Thymus (tissue), 11 donors: Measurements from ENCODE around the gene DPYSL4. TPM values are rescaled to one million over a fixed set of nuclear protein-coding genes. Genes with fewer than 3 reads are reported as not detected.

Experiments used
- DNase-seq, 9 donors: peaks; one replicate each; pipeline ENCODE4 v3.0.0-alpha.2; 2013; ENCODE audit warnings: low spot score in 9 of 9, low read depth in 6 of 9, missing footprints in 1 of 9
- H3K27ac ChIP-seq, 2 donors: one replicate each; pipeline ENCODE4 v1.5.1; 2013; ENCODE audit warnings: control low read depth in 1 of 2, low read depth in 1 of 2, low read length in 1 of 2, mild to moderate bottlenecking in 1 of 2, moderate library complexity in 1 of 2
- H3K27me3 ChIP-seq, 2 donors: one replicate each; pipeline ENCODE4 v1.5.1; 2013; ENCODE audit warnings: low read length in 1 of 2; ENCODE audit not compliant: control insufficient read depth in 2 of 2, insufficient read depth in 1 of 2
- H3K36me3 ChIP-seq, 2 donors: one replicate each; pipeline ENCODE4 v1.5.1; 2013; ENCODE audit warnings: low read length in 1 of 2, mild to moderate bottlenecking in 1 of 2, moderate library complexity in 1 of 2; ENCODE audit not compliant: control insufficient read depth in 2 of 2, insufficient read depth in 2 of 2
- H3K4me1 ChIP-seq, 2 donors: one replicate each; pipeline ENCODE4 v1.5.1; 2013; ENCODE audit warnings: low read length in 2 of 2; ENCODE audit not compliant: control insufficient read depth in 2 of 2, insufficient read depth in 2 of 2
- H3K4me3 ChIP-seq, 2 donors: one replicate each; pipeline ENCODE4 v1.5.1; 2013; ENCODE audit warnings: low read length in 2 of 2, control low read depth in 1 of 2, mild to moderate bottlenecking in 1 of 2
- H3K9me3 ChIP-seq, 2 donors: one replicate each; pipeline ENCODE4 v1.5.1; 2013; ENCODE audit warnings: low read length in 1 of 2, mild to moderate bottlenecking in 1 of 2; ENCODE audit not compliant: control insufficient read depth in 2 of 2, insufficient read depth in 1 of 2
- WGBS: extraction: QIAGEN DNeasy Blood & Tissue Kit; methylation state at CpG from one replicate; pipeline ENCODE4 v1.1.7; 2013; 5-methylcytosine and 5-hydroxymethylcytosine counted together
- polyA plus RNA-seq: library from polyadenylated mRNA; stranded (reverse); fragments of 200-250 nt; gene quantifications from one replicate; pipeline ENCODE4 v1.2.3, GENCODE V29; 2013
- total RNA-seq: library from RNA; stranded (reverse); fragments of 120-200 nt; gene quantifications from one replicate; pipeline ENCODE4 v1.2.4, GENCODE V29; 2013
- donor health status: healthy.

DPYSL4 gene
- total and polyA plus RNA-seq, 2 donors: 0.28 to 0.89 TPM

DNA sequence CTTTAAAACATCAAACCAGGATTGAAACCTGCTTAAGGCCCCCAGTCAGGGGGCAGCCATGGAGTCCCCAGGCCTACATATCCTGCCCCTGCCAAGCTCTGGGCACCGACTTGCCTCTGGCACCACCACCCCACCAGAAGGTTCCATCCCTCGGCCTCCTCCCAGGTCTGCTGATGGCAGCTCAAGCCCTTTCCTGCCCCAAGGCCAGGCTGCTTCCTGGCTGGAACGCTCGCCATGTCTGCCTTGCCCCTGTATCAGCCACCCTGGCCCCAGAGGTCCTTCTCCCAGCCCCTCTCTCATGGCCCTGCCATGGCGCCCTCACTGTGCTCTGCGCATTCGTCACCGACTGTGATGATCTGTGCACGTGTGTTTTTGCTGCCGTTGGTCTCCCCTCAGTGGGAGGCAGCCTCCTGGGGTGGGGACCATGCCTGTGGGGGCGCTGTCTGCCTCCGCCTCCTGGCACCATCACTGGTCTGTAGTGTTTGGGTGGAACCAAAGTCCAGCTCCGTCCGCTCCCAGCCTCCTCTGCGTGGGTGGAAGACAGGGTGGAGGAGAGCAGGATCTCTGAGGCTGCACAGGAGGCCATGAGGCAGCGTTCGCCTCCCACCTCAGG lies 3.2 kb downstream of the DPYSL4 start:
- Histone ChIP-seq H3K27me3 (peaks cover 40 to 54% of the 10 kb centered on the region in 2 donors), H3K4me1 (peaks cover 5 to 6% of the 10 kb centered on the region in 2 donors), H3K9me3 (no peaks in the 10 kb centered on the region), H3K27ac (no peak overlapping the region), H3K36me3 (no peaks in the 10 kb centered on the region), H3K4me3 (no peak overlapping the region)
- DNase-seq: no peak
- 93% methylated on average over 17 of the region's 17 CpGs for WGBS

DNA sequence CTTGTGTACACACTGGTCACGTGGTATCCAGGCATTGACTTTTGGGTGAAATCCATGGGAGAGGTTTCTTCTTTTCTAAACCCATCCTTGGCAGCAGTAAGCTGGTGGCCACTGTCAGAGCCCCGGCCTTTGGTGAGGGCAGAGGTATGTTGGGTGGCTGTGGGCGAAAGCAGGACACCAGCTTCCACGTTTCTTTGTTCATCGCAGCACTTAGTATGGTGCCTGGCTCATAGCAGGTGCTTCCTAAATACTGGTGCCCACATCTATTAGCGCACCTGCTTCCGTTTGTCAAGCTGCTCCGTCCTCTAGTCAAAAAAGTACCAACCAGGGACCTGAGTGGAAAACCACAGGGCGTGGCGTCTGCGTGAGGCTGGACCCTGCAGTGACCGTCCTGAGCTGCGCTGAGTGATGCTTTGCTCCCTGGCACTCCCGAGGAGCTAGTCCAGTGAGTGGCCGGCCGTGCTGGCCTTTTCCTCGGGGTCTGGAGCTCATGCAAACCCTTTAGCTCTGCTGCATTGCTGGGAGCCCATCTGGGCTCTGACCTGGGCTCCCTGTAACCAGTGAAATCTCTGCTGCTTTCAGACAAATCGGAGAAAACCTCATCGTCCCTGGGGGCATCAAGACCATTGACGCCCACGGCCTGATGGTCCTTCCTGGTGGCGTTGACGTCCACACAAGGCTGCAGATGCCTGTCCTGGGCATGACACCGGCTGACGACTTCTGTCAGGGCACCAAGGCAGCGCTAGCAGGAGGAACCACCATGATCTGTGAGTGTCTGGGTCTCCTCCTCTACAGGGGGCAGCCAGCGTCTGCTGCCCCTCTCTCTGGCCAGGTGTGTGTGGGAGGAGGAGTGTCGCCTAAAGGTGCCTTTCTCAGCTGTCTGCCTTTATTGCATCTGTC lies 5.6 kb downstream of the DPYSL4 start:
- Histone ChIP-seq H3K9me3 (no peaks in the 10 kb centered on the region), H3K4me1 (peaks cover 0 to 2% of the 10 kb centered on the region in 2 donors), H3K4me3 (no peak overlapping the region), H3K36me3 (no peaks in the 10 kb centered on the region), H3K27ac (no peak overlapping the region), H3K27me3 (peaks cover 17 to 31% of the 10 kb centered on the region in 2 donors)
- 83% methylated on average over 28 of the region's 28 CpGs for WGBS
- DNase-seq: no peak

DNA sequence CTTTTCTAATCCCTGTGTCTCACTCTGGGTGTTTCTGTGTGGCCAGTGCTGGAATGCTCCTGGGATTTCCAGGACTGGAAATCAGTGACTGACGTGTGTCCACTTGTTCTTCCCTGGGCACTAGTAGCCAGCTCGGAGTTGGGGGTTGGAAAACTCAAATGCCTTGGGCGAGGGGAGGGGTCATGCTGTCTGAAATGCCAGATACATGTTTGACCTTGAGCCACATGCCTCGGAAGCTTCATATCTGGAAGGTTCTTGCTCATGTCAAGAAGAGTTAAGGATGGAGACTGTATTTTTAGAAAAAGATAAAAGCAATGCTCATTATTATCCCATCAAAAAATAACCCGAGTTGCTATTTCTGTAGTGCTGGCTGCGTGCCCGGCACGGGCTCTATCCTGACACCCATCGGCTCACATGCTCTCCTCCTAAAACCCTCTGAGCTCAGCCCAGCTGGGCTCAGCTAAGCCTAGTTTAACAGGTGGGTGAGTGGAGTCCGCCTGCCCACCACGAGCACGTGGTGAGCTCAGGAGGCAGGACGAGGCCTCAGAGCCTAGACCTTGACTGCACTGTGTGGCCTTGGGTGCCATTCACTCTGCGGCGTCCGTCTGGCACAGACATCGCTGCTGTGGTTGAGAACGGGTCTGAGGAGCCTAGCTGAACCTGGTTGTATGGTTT lies 6.4 kb downstream of the DPYSL4 start:
- 86% methylated on average over 18 of the region's 18 CpGs for WGBS
- no peak overlapping the region for H3K27ac ChIP-seq
- H3K9me3 ChIP-seq: no peaks in the 10 kb centered on the region
- H3K4me3 ChIP-seq: no peak overlapping the region
- no peaks in the 10 kb centered on the region for H3K36me3 ChIP-seq
- H3K4me1 ChIP-seq: no peaks in the 10 kb centered on the region
- DNase-seq: no peak
- H3K27me3 ChIP-seq: peaks cover 9 to 23% of the 10 kb centered on the region in 2 donors

DNA sequence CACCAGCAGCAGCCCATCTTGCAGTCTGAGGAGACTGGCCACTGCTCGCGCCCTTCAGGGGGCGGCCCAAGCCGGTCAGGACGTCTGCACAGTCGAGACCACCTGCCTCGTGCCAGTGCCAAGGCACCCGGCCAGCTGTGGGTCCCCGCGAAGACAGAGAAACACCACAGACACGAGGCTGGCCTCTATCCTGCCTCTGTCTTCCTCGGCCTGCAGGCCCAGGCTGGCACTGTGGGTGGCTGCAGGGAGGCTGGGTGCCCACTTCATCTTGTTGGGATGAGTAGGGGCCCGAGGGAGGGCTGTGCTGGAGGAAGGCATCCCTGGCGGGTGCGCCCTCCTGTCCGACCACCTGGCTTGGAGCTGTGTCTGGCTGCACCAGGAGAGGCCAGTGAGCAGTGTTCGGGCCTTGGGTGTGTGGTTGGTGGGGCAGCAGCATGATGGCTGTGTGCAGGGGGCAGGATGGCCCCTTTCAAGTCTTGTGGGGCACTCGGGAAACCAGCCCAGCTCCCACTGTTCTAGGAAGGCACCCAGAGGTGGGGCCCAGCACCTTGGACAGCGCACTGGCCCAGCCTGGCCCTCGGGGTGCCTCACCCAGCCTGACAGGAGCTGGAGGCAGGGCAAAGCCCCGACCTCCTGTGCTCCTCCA lies 7.3 kb downstream of the DPYSL4 start:
- peaks cover under 1 to 14% of the 10 kb centered on the region in 2 donors for H3K27me3 ChIP-seq
- no peak overlapping the region for H3K4me3 ChIP-seq
- DNase-seq: peak in 7 of 9 donors; percentile 4 to 56 (median 36)
- no peak overlapping the region for H3K27ac ChIP-seq
- 83% methylated on average over 21 of the region's 21 CpGs for WGBS
- no peaks in the 10 kb centered on the region for H3K9me3 ChIP-seq
- H3K4me1 ChIP-seq: no peaks in the 10 kb centered on the region
- no peaks in the 10 kb centered on the region for H3K36me3 ChIP-seq

DNA sequence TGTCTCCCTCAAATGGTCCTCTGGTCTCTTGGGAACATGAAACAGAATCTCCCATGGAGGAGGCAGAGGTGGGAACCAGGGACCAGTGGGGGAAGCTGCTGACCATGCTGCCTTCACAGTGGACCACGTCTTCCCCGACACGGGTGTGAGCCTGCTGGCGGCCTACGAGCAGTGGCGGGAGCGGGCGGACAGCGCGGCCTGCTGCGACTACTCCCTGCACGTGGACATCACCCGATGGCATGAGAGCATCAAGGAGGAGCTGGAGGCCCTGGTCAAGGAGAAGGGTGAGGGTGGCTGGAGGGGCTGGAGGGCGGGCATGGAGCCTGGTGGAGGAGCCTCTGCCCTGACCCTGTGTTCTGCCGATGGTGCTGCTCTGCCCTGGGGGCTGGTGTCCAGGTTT lies 8.0 kb downstream of the DPYSL4 start:
- Histone ChIP-seq H3K27me3 (peaks cover 0 to 7% of the 10 kb centered on the region in 2 donors), H3K27ac (no peak overlapping the region)
- 98% methylated on average over 15 of the region's 15 CpGs for WGBS

DNA sequence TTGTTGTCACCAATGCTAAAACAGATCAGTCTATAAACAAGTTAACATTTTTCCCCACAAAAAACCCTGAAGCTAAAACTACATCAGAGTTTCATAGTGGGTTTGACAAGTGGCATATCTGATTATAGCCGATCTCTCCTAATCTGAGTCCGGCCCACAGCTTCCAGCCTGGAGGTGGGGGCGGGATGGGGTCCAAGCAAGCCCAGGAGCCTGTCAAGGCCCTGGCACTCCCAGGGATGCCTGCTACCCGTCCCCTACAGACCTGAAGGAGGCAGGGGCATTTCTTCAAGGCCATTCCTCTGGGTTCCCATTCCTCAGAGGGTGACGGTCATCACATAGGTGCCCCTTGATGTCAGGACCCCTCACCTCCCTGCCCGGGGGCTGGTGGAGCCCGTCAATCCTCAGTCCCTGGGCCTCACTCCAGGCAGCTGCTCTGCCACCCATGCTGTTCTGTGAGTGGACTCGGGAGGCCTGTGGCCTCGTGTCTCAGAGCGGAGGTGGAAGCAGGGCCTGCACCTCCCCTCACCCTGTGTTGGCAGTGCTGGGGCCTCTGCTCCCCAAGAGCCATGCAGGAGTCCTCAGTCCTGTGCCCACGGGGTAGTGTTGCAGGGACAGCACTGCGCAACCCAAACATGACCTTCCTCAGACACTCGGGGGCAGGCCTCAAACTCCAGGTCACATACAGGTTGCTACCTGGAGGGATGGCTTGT lies 8.8 kb downstream of the DPYSL4 start:
- Histone ChIP-seq H3K36me3 (no peaks in the 10 kb centered on the region), H3K4me3 (no peak overlapping the region), H3K4me1 (no peaks in the 10 kb centered on the region), H3K9me3 (no peaks in the 10 kb centered on the region), H3K27me3 (no peaks in the 10 kb centered on the region), H3K27ac (no peak overlapping the region)
- 93% methylated on average over 13 of the region's 13 CpGs for WGBS
- DNase-seq: no peak

More for the DNA sequence above, 8.0 kb downstream of the DPYSL4 start:
- Histone ChIP-seq H3K4me1 (no peaks in the 10 kb centered on the region), H3K9me3 (no peaks in the 10 kb centered on the region), H3K36me3 (no peaks in the 10 kb centered on the region), H3K4me3 (no peak overlapping the region)
- no peak for DNase-seq

DNA sequence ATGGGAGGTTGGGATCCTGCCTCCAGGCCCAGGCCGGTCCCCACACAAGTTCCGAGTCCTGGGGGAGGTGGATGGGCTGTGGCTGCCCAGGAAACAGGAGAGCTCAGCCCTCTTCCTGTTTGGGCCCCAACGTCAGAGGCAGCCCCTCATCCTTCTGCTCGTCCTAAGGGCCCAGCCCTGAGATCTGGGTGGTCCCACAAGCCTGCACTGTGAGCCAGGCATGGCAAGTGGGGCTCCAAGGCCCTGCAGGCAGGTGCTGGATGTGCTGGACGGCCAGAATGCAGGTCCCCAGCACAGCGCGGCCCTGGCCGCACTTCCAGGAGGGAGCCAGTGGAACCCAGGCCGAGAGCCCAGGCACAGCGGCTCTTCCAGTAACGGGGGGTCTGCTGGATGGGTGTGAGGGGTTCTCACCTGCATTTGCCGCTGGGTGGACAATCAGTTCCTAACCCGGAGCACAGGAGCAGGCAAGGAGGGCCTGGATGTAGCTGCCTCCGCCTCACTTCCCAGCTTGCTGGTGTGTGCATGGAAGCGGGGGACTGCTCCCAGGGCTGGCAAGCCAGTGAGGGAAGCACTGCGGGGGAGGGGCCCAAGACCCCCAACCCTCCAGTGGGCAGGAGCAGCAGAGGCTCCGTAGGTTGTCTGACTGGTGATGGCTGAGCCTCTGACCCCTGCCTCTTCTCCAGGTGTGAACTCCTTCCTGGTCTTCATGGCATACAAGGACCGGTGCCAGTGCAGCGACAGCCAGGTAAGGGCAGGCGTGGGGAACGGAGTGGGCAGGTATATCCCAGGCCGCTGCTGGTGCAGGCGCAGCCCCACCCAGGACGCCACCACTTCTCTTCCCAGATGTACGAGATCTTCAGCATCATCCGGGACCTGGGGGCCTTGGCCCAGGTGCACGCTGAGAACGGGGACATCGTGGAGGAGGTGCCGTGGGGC lies 9.7 kb downstream of the DPYSL4 start:
- Histone ChIP-seq H3K36me3 (no peaks in the 10 kb centered on the region), H3K4me1 (no peaks in the 10 kb centered on the region), H3K27ac (no peak overlapping the region), H3K4me3 (no peak overlapping the region), H3K9me3 (no peaks in the 10 kb centered on the region), H3K27me3 (no peaks in the 10 kb centered on the region)
- WGBS: 90% methylated on average over 30 of the region's 30 CpGs
- no peak for DNase-seq
